HG02798 (cell line): Measurements from ENCODE around the gene PRMT5.
"Not testable (repeated sequence)": the region's sequence is repeated elsewhere in the genome, so short reads cannot be mapped to it uniquely, and the experiment has no call there.

Experiments
- ATAC-seq: cut with Tn5 transposase; IDR thresholded peaks from one replicate; pipeline ENCODE4 v1.9.1; 2021; ENCODE audit warnings: mild to moderate bottlenecking; ENCODE audit not compliant: unreplicated experiment, poor library complexity

The PRMT5 gene

DNA sequence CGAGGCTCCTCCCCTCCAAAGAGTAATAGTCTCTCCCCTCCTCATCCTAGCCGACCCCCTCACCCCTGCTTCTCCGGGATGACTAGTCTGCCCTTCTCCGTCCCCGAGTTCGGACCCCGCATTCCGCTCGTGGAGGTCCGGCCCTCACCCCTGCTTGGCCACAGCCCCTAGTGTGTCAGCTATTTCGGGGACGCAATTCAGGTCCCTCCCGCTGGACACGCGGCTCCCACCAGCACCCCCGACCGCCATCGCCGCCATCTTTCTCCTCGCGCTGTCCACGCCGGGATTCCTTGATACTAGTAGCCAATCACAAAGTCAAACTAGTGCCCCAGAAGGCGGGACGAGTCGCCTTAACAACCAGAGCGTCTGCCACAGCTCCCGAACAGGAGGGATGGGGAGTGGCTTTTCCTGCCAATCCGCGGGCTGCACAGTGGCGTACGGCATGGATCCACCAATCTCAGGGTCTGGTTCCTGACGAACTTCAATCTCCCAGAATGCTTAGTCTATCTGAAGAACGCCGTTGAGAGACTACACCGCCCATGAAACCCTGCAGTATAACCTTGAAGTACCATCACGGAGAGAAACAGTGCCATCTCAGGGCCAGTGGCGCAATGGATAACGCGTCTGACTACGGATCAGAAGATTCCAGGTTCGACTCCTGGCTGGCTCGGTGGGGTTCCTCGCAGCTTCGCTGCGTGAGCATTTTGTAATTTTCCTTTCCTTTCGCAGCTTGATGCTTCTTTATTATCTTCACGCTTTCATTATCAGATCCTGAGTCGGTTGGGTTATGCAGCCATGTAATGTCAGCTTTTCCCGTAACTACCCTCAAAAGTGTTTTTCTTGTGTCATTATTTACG is at the start of gene PRMT5:
PRMT5 (minus strand) TSS at position 273 of the 857 bp plus-strand sequence; CDS start at position 258, 15 bp downstream.
- ATAC-seq, result peak; percentile 92

DNA sequence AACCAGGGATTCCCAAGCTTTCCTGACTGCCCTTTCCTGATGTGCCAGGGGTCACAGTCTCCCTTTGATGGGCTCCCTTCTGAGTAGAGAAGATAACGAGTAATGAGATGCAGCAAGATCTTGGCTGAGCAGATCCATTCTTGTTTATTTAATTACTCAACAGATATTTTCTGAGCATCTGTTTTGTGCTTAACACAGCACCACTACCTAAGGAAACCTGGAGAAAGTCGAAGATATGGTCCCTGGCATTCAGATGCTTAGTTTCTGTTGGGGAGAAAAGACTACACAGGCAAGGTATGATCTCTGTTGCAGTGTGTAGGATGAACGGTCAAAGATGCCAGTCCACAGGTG is 49.3 kb upstream of the PRMT5 start:
- ATAC-seq, result no peak

GRCh38 chr14:22977684-22978486 is 48.7 kb upstream of the PRMT5 start:
- no peak for ATAC-seq

DNA sequence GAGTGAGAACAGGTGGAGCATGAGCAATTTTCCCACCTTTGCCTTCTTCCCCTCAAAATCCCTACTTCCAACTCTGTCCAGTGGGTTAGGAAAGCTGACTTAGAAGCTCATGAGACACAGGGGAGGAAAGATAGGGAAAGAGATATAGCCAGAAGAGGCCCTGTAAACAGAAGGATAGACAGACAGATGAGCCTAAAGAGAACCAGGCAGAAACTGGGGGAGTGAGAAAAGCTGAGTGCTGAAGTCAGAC is 48.2 kb upstream of the PRMT5 start:
- no peak for ATAC-seq

DNA sequence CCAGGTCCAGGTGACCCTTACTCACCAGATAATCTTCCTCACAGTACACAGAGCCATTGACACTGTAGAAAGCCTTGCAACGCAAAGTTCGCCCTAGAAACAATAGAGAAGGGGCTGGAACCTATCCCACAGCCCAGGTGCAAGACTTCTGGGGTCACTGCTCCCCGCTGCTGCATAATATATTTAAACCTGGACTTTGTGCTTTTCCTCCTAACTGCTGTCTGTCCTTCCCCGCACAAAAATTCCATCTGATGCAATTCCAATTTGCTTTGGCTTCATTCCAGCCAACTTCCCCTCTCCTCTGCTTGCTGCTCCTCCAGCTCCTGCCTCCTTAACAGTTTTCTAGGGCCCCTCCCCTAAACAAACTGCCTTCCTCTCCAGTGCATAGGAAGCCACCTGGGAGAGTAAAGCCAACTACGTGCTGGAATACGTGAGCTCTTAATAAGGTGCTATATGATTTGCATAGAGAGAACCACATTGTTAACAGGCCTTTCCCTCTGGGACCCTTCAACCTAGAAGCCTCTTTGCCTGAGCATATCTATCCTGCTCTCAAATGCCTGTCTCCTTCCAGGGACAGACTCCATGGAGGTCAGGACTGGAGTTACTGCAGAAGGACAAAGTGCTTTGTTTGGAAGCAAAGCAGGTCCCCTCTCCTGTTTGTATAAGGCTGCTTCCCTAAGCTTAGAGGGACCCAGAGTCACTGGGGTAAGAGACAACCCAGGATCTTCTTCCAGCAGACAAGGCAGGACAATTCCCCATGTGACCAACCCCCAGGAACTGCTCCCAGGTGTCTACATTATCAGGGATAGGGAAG is 47.7 kb upstream of the PRMT5 start:
- ATAC-seq, result no peak

DNA sequence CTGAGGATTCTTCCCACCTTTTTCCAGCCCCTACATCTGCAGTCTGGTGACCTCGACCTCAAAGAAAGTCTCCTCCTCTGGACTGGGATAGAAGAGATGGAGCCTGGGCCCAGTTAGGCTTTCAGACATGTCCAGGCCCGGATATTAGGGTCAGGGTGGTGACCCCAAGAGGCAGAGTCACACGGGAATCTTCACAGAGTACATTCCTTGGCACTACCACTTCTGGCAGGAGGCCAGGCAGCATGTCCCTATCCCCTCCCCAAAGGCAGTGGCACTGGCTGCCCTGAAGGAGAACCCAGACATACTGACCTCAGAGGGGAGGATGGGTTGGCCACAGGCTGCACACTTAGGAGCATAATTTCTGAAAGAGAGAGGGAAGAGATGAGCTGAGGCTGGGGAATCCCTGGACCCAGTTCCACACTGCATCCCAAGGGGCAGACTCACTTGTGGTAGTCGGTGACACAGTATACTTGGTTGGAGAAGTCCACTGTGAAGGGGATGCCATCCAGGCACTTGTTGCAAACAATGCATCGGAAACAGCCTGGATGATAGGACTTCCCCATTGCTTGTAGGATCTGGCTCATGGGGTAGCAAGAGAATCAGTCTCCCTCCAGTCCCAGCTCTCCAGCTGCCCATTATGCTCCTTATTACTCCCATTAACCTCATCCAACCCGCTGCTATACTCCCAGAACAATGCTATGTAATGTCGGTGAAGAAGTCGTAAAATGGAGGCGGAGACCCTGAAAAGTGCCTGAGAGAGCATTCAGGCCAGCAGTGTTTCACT is 45.5 kb upstream of the PRMT5 start:
- ATAC-seq, result no peak

DNA sequence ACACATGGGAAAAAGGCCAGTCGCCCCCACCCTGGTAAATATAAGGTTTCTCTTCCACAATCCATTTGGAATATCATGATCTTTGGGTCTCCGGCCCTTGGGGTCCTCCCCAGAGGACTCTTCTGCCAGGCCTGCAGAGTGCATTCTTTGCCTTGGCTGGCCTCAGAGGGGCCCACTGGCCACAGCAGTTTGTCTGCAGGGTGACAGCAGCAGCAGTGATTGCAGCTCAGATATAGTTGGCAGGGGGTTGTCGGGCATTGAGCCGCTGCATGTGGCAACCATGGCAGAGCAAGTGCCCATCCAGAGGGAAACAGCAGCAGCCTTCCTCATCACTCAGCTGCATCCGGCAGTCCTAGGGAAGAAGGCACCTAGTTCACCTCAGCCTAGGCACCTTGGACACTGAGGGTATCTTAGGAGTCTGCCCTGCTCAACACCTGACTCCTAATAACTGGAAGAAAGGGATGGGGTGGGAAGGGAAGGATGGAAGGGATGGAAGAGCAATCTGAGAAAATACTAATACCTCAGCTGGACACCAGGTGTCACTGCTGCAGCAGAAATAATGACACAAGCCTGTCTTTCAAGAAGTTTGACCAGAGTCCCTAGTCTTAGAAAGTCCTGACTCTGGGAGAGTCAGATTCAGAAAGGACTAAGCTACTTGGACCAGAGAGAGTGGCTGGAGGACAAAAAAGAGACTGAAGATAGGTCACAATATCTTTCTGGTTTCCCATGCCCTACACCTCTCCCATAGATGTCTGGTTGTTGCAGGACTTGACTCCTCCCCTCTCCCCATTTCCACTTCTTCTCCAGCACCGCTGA is 44.2 kb upstream of the PRMT5 start:
- no peak for ATAC-seq

GRCh38 chr14:22972313-22972930 is 43.2 kb upstream of the PRMT5 start:
- ATAC-seq, result no peak

GRCh38 chr14:22971152-22971551 is 42.0 kb upstream of the PRMT5 start:
- ATAC-seq, result no peak

DNA sequence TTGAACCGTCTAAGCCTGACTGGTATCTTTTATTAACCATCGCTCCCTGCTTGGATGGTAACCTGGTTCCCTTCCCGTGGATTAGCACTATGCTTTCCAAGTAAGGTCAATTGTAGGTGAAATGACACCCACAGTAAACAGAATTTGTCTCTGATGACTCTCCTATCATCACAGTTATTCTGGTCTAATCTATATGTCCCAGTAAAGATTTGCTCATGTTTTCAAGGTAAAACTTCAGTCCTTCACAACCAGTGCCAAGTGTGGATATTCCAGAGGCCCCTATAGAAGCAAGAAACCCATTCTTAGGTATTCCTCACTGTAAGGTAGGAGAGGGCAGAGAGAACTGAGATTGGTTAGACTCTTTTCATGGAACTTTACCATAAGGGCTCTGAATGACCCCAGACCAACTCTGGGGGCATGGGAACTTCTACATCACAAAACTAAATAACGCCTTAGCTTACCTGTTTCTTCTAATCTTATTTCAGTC is 37.6 kb upstream of the PRMT5 start:
- ATAC-seq, result no peak

GRCh38 chr14:22965916-22966782 is 37.0 kb upstream of the PRMT5 start:
- not testable (repeated sequence) for ATAC-seq

- no peak for ATAC-seq
These were observed 33.0 kb upstream of the PRMT5 start for GRCh38 chr14:22962061-22962676.

GRCh38 chr14:22955702-22956569 is 26.8 kb upstream of the PRMT5 start:
- ATAC-seq, result no peak

- ATAC-seq, result no peak
These were observed 23.2 kb upstream of the PRMT5 start for GRCh38 chr14:22952418-22952817.

- not testable (repeated sequence) for ATAC-seq
These were observed 22.6 kb upstream of the PRMT5 start for GRCh38 chr14:22951795-22952194.

DNA sequence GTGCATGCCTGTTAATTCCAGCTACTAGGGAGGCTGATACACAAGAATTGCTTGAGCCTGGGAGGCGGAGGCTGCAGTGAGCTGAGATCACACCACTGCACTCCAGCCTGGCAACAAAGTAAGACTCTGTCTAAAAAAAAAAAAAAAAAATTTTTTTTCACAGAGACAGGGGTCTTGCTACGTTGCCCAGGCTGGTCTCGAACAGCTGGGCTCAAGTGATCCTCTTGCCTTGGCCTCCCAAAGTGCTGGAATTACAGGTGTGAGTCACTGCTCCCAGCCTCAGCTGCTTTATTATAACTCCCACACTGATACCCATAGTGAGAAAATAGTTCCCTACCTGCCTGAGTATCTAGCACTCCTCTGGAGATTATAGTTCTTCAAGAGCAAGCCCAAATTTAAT is 16.5 kb upstream of the PRMT5 start:
- no peak for ATAC-seq

- ATAC-seq, result no peak
These were observed 10.5 kb upstream of the PRMT5 start for GRCh38 chr14:22939684-22940083.
